Measurements from ENCODE around the gene ACSL4.
"Not testable (repeated sequence)": the region's sequence is repeated elsewhere in the genome, so short reads cannot be mapped to it uniquely, and the experiment has no call there.

ACSL4 gene

DNA sequence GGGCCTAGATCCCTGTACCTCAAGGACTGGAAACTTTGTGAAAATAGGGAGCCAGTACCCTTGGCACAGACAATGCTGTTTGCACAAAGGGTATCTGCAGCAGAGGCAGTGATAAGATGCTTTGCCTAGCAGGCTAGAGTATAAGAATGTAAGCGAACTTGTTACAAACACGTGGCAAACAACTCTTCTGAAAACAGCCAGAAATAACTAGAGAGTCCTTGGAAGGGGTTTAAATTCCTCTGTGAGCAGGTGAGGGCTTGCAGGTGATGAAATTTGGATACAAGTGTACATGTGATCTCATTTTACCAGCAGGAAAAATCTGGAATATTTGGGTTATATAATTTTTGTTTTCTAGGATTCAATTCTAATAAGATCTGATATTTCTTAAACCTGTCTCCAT, 18.6 kb upstream of the ACSL4 start:
- no peak overlapping the region for H3K27ac Mint-ChIP-seq
- no peak overlapping the region for H3K4me3 Mint-ChIP-seq
- no peaks in the 10 kb centered on the region for H3K4me1 Mint-ChIP-seq
- peaks cover 3% of the 10 kb centered on the region for H3K27me3 Mint-ChIP-seq (ENCODE audit: low read depth)
- H3K36me3 Mint-ChIP-seq (ENCODE audit: low read depth): peaks cover 10% of the 10 kb centered on the region
- TF ChIP-seq, protein P1, sequence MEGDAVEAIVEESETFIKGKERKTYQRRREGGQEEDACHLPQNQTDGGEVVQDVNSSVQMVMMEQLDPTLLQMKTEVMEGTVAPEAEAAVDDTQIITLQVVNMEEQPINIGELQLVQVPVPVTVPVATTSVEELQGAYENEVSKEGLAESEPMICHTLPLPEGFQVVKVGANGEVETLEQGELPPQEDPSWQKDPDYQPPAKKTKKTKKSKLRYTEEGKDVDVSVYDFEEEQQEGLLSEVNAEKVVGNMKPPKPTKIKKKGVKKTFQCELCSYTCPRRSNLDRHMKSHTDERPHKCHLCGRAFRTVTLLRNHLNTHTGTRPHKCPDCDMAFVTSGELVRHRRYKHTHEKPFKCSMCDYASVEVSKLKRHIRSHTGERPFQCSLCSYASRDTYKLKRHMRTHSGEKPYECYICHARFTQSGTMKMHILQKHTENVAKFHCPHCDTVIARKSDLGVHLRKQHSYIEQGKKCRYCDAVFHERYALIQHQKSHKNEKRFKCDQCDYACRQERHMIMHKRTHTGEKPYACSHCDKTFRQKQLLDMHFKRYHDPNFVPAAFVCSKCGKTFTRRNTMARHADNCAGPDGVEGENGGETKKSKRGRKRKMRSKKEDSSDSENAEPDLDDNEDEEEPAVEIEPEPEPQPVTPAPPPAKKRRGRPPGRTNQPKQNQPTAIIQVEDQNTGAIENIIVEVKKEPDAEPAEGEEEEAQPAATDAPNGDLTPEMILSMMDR (IDR thresholded peaks at IDR 0.05; ENCODE audit: unreplicated experiment in 3 of 3): no peak
- H3K9me3 Mint-ChIP-seq: peaks cover 18% of the 10 kb centered on the region

DNA sequence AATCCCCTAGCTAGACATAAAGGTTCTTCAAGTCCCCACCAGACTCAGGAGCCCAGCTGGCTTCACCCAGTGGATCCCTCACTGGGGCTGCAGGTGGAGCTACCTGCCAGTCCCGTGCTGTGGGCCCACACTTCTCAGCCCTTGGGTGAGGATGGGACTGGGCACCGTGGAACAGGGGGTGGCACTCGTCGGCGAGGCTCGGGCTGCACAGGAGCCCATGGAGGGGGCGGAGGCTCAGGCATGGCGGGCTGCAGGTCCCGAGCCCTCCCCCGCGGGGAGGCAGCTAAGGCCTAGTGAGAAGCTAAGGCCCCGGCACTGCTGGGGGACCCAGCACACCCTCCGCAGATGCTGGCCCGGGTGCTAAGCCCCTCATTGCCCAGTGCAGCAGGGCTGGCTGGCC, 16.1 kb upstream of the ACSL4 start:
- H3K27ac Mint-ChIP-seq: no peak overlapping the region

DNA sequence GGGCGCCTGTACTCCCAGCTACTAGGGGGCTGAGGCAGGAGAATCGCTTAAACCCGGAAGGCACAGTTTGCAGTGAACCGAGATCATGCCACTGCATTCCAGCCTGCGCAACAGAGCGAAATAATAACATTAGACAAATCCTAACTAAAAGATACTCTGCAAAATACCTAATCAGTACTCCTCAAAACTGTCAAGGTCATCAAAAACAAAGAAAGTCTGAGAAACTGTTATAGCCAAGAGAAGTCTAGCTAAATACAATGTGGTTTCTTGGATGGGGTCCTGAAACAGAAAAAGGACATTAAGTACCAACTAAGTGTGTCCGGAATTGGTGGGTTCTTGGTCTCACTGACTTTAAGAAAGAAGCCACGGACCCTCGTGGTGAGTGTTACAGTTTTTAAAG, 14.6 kb upstream of the ACSL4 start:
- Mint-ChIP-seq H3K4me3 (no peak overlapping the region), H3K9me3 (no peaks in the 10 kb centered on the region), H3K27me3 (ENCODE audit: low read depth) (peaks cover 3% of the 10 kb centered on the region), H3K27ac (no peak overlapping the region), H3K36me3 (ENCODE audit: low read depth) (no peaks in the 10 kb centered on the region), H3K4me1 (no peaks in the 10 kb centered on the region)
- TF ChIP-seq, protein P1 (IDR thresholded peaks at IDR 0.05; ENCODE audit: unreplicated experiment in 3 of 3): no peak

More for the DNA sequence above, 16.1 kb upstream of the ACSL4 start:
- TF ChIP-seq, protein P1 (IDR thresholded peaks at IDR 0.05; ENCODE audit: unreplicated experiment in 3 of 3): no peak
- no peaks in the 10 kb centered on the region for H3K36me3 Mint-ChIP-seq (ENCODE audit: low read depth)
- peaks cover 3% of the 10 kb centered on the region for H3K27me3 Mint-ChIP-seq (ENCODE audit: low read depth)
- H3K9me3 Mint-ChIP-seq: no peaks in the 10 kb centered on the region
- no peak overlapping the region for H3K4me3 Mint-ChIP-seq
- H3K4me1 Mint-ChIP-seq: no peaks in the 10 kb centered on the region

DNA sequence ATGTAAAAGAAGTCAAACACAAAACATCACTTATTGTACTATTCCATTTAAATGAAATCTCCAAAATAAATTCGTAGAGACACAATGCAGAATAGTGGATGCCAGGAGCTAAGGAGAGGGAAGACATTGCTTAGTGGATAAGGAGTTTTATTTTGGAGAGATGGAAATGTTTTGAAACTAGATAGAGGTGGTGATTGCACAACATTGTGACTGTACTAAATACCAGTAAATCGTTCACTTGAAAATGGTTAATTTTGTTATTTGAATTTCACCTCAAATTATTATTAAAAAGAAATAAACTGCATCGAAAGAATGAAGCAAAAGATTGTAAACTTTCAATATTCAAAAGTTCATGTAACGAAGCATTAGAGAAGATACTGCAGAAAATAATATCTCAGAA, 9.7 kb upstream of the ACSL4 start:
- Mint-ChIP-seq H3K27ac (no peak overlapping the region), H3K9me3 (no peaks in the 10 kb centered on the region), H3K4me1 (no peaks in the 10 kb centered on the region), H3K36me3 (ENCODE audit: low read depth) (no peaks in the 10 kb centered on the region), H3K27me3 (ENCODE audit: low read depth) (peaks cover 3% of the 10 kb centered on the region), H3K4me3 (no peak overlapping the region)
- TF ChIP-seq, protein P1 (IDR thresholded peaks at IDR 0.05; ENCODE audit: unreplicated experiment in 3 of 3): no peak

DNA sequence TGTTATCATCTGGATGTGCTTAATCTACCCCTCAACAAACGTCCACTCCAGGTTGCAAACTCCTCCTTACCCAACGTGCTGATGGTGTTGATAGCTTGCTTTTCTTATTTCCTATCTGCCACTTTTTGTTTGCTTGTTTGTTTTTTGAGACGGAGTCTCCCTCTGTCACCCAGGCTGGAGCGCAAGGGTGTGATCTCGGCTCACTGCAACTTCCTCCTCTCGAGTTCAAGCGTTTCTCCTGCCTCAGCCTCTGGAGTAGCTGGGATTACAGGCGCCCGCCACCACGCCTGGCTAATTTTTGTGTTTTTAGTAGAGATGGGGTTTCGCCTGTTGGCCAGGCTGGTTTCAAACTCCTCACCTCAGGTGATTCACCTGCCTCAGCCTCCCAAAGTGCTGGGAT, 7.8 kb upstream of the ACSL4 start:
- H3K36me3 Mint-ChIP-seq (ENCODE audit: low read depth); H3K27me3 Mint-ChIP-seq (ENCODE audit: low read depth); H3K9me3 Mint-ChIP-seq; H3K4me3 Mint-ChIP-seq; H3K27ac Mint-ChIP-seq; H3K4me1 Mint-ChIP-seq: not testable (repeated sequence)

DNA sequence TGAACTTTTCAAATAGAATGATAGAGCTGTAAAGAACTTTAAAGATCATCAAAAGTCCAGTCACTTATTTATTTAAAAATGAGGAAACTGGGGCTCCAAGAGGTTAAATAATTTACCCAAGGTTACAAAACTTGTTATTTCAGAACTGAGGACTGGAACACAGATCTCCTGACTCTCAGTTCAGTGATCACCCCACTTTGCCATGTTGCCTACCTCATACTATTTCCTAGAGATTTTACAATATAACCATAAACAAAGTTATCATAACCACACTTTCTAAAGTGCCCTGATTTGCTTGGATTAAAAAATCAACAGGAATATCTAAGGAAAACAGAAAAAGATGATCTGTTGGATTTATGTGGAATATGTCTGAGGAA, 7.4 kb upstream of the ACSL4 start:
- no peaks in the 10 kb centered on the region for H3K27me3 Mint-ChIP-seq (ENCODE audit: low read depth)
- H3K27ac Mint-ChIP-seq: no peak overlapping the region
- H3K9me3 Mint-ChIP-seq: no peaks in the 10 kb centered on the region
- TF ChIP-seq, protein P1 (IDR thresholded peaks at IDR 0.05; ENCODE audit: unreplicated experiment in 3 of 3): no peak
- H3K36me3 Mint-ChIP-seq (ENCODE audit: low read depth): no peaks in the 10 kb centered on the region
- H3K4me3 Mint-ChIP-seq: no peak overlapping the region
- H3K4me1 Mint-ChIP-seq: peaks cover 11% of the 10 kb centered on the region
